Testis (tissue), 3 donors: ENCODE results near the gene FBLN2. TPM values are rescaled to one million over a fixed set of nuclear protein-coding genes. Genes with fewer than 3 reads are reported as not detected.

ENCODE experiments used
- DNase-seq: peaks from one replicate; pipeline ENCODE4 v3.0.0-alpha.2; 2019
- H3K27ac ChIP-seq, 2 donors: fragments of 200-600 bp; sonication (generic); one replicate each; pipeline ENCODE4 v1.5.1; 2019
- H3K27me3 ChIP-seq: fragments of 200-600 bp; sonication (generic); one replicate; pipeline ENCODE4 v1.5.1; 2019
- H3K36me3 ChIP-seq: fragments of 200-600 bp; sonication (generic); one replicate; pipeline ENCODE4 v1.5.1; 2017; ENCODE audit warnings: low read depth; ENCODE audit errors: missing control alignments
- H3K4me1 ChIP-seq: fragments of 200-600 bp; sonication (generic); one replicate; pipeline ENCODE4 v1.5.1; 2019
- H3K4me3 ChIP-seq, 2 donors: fragments of 200-600 bp; sonication (generic); one replicate each; pipeline ENCODE4 v1.5.1; 2017 to 2019
- H3K9me3 ChIP-seq: fragments of 200-600 bp; sonication (generic); one replicate; pipeline ENCODE4 v1.5.1; 2017
- POLR2A ChIP-seq: fragments of 450-650 bp; IDR thresholded peaks from one replicate; pipeline ENCODE4 v1.6.1; 2017; ENCODE audit warnings: antibody characterized with exemption, mild to moderate bottlenecking, moderate library complexity
- WGBS, 2 donors: methylation state at CpG; one replicate each; pipeline ENCODE4 v1.1.5; 2018; 5-methylcytosine and 5-hydroxymethylcytosine counted together
- intact Hi-C: fragments of 100-400 bp; cut with DNase I; formaldehyde crosslinking; loops from one replicate; pipeline ENCODE4 v1.15.1; 2023; ENCODE audit warnings: low total_unique reads
- polyA plus RNA-seq: library from polyadenylated mRNA; stranded (reverse); fragments of 350-450 nt; fragmentation: Illumina TruSeq; extraction: RNeasy Lipid Tissue Mini Kit (QIAGEN cat#74804); gene quantifications from one replicate; pipeline ENCODE4 v1.2.3, GENCODE V29; 2014; ENCODE audit warnings: low read depth, low replicate concordance; ENCODE audit not compliant: insufficient read depth
- total RNA-seq, 2 donors: library from RNA; depleted of rRNA; stranded (reverse); fragments of >200 nt; gene quantifications; one replicate each; pipeline ENCODE4 v1.2.3, GENCODE V29; 2016
- TF ChIP-seq, protein P1 (sequence below), 3 experiments: fragments of 450-650 bp in 2 of 3; fragments of 200-600 bp in 1 of 3; sonication (generic) in 1 of 3; IDR thresholded peaks; one replicate each; pipeline ENCODE4 v1.5.1; 2016 to 2019; ENCODE audit warnings: antibody characterized with exemption in 3 of 3, mild to moderate bottlenecking in 2 of 3, moderate library complexity in 1 of 3

Gene FBLN2
- total and polyA plus RNA-seq, 3 donors from 2014 or later, result 172 to 334 (median 248) TPM

GRCh38 chr3:13631256-13631655, 82.3 kb downstream of the FBLN2 start:
- intact Hi-C loops, result no loop called here
- H3K36me3 ChIP-seq, result no peaks in the 10 kb centered on the region
- no peak overlapping the region for H3K4me3 ChIP-seq
- no peaks in the 10 kb centered on the region for H3K4me1 ChIP-seq
- no peaks in the 10 kb centered on the region for H3K27me3 ChIP-seq
- WGBS, 2 donors, result 88 to 100% methylated on average over 1 to 13 of the region's 13 CpGs
- TF ChIP-seq, protein P1, sequence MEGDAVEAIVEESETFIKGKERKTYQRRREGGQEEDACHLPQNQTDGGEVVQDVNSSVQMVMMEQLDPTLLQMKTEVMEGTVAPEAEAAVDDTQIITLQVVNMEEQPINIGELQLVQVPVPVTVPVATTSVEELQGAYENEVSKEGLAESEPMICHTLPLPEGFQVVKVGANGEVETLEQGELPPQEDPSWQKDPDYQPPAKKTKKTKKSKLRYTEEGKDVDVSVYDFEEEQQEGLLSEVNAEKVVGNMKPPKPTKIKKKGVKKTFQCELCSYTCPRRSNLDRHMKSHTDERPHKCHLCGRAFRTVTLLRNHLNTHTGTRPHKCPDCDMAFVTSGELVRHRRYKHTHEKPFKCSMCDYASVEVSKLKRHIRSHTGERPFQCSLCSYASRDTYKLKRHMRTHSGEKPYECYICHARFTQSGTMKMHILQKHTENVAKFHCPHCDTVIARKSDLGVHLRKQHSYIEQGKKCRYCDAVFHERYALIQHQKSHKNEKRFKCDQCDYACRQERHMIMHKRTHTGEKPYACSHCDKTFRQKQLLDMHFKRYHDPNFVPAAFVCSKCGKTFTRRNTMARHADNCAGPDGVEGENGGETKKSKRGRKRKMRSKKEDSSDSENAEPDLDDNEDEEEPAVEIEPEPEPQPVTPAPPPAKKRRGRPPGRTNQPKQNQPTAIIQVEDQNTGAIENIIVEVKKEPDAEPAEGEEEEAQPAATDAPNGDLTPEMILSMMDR (IDR thresholded peaks at IDR 0.05), result no peak
- no peak for TF ChIP-seq POLR2A
- DNase-seq, result no peak
- H3K27ac ChIP-seq, result no peak overlapping the region
- no peaks in the 10 kb centered on the region for H3K9me3 ChIP-seq

DNA sequence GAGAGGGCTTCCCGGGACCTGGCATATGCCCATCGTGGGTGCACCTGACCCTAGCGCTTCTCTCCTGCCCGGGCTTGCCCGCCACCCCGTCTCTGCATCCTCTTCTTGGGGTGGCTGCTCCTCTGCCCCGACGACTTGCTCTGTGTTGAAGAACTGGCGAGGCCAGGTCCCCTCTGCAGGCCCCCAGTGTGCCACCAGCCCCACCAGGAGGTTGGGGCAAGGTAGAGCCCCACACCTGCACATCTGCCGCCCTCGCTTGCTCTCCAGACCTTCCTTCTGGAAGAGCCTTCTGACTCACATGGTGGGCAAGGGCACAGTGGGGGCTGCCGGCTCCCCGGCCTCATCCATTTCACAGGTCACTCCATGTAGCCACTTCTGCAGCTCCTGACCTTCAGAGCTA, 84.3 kb downstream of the FBLN2 start:
- Histone ChIP-seq H3K4me3 (no peak overlapping the region), H3K27me3 (no peaks in the 10 kb centered on the region), H3K36me3 (no peaks in the 10 kb centered on the region), H3K4me1 (no peaks in the 10 kb centered on the region), H3K9me3 (no peaks in the 10 kb centered on the region), H3K27ac (no peak overlapping the region)
- 86 to 93% methylated on average over 9 to 13 of the region's 13 CpGs for WGBS, 2 donors
- intact Hi-C loops, result no loop called here
- TF ChIP-seq, protein P1 (IDR thresholded peaks at IDR 0.05), result no peak
- TF ChIP-seq POLR2A, result no peak
- DNase-seq, result no peak

GRCh38 chr3:13634151-13634550, 85.2 kb downstream of the FBLN2 start:
- WGBS, 2 donors, result 74 to 81% methylated on average over 14 to 18 of the region's 18 CpGs
- no peaks in the 10 kb centered on the region for H3K27me3 ChIP-seq
- H3K36me3 ChIP-seq, result no peaks in the 10 kb centered on the region

DNA sequence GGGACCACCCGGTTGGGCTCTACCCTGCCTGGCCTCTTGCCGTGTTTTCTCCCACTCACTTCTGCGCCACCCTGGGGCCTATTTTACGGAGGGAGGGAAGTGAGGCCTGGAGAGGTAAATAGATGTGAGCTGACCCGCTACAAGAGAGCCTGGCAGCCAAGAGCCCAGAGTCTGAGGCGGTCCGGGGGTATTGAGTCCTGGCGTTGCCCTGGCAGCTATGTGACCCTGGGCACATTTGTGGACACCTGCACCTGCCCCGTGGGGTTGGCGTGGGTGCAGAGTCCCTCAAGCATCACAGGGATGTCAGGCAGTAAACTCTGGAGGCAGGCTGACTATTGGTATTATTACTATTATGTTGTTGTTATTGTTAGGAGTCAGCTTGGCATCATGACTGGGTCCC, 85.7 kb downstream of the FBLN2 start:
- Histone ChIP-seq H3K27ac (no peak overlapping the region), H3K4me1 (no peaks in the 10 kb centered on the region), H3K9me3 (no peaks in the 10 kb centered on the region), H3K4me3 (no peak overlapping the region), H3K36me3 (no peaks in the 10 kb centered on the region), H3K27me3 (no peaks in the 10 kb centered on the region)
- DNase-seq, result no peak
- TF ChIP-seq, protein P1 (IDR thresholded peaks at IDR 0.05), result no peak
- no peak for TF ChIP-seq POLR2A
- WGBS, 2 donors, result 57 to 77% methylated on average over 9 to 10 of the region's 10 CpGs
- intact Hi-C loops, result no loop called here

More at GRCh38 chr3:13634151-13634550, 85.2 kb downstream of the FBLN2 start:
- no peaks in the 10 kb centered on the region for H3K4me1 ChIP-seq
- TF ChIP-seq, protein P1 (IDR thresholded peaks at IDR 0.05), result no peak
- no peak for TF ChIP-seq POLR2A
- H3K9me3 ChIP-seq, result no peaks in the 10 kb centered on the region
- H3K4me3 ChIP-seq, result no peak overlapping the region
- H3K27ac ChIP-seq, result no peak overlapping the region
- no peak for DNase-seq
- intact Hi-C loops, result no loop called here

DNA sequence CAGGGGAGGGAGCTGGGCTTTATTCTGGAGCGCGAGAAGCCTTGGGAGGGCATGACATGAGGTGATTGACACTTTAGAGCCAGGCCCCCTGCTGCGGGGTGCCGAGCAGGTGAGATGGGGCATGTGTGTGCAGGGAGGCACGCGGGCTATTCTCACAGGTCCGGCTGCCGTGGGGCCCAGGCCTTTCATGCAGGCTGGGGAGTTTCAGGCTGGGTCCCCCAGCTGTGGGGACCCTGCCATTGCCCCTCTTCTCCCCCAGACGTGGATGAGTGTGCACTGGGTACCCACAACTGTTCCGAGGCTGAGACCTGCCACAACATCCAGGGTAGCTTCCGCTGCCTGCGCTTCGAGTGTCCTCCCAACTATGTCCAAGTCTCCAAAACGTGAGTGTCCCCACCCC, 87.3 kb downstream of the FBLN2 start:
- 87 to 91% methylated on average over 3 to 14 of the region's 14 CpGs for WGBS, 2 donors
- no peaks in the 10 kb centered on the region for H3K27me3 ChIP-seq
- H3K4me3 ChIP-seq, result no peak overlapping the region
- TF ChIP-seq POLR2A, result no peak
- TF ChIP-seq, protein P1 (IDR thresholded peaks at IDR 0.05), result no peak
- H3K9me3 ChIP-seq, result no peaks in the 10 kb centered on the region
- no peaks in the 10 kb centered on the region for H3K36me3 ChIP-seq
- DNase-seq, result no peak
- no peaks in the 10 kb centered on the region for H3K4me1 ChIP-seq
- no peak overlapping the region for H3K27ac ChIP-seq
- intact Hi-C loops, result no loop called here
